Measurements from ENCODE around the gene MEGF8. TPM values are rescaled to one million over a fixed set of nuclear protein-coding genes. Genes with fewer than 3 reads are reported as not detected.

The MEGF8 gene
- total and polyA plus RNA-seq, 2 of the 13 experiments (the other 11 are each of a cell fraction or from before 2014, with no cell fraction given): 4.0 to 8.8 TPM

GRCh38 chr19:42325308-42325895 lies at the start of gene MEGF8 (continued):
- TF ChIP-seq NAIF1 (CRISPR knock-in tag; IDR thresholded peaks at IDR 0.05; ENCODE audit: borderline replicate concordance): peak; percentile 47; the same call in 1 of the 2 replicates
- TF ChIP-seq ZNF331 (CRISPR knock-in tag; IDR thresholded peaks at IDR 0.05): peak; percentile 27
- TF ChIP-seq LCORL (IDR thresholded peaks at IDR 0.05): no peak
- 0 out of 2 replicates have a peak, but pooled peaks have one; percentile 7 for TF ChIP-seq LCORL (CRISPR knock-in tag; IDR thresholded peaks at IDR 0.05)
- peak; percentile 56; the same call in 1 of the 2 replicates for TF ChIP-seq ZNF691 (CRISPR knock-in tag; IDR thresholded peaks at IDR 0.05; ENCODE audit: borderline replicate concordance, low read depth)
- peak; percentile 21; the same call in 1 of the 2 replicates for TF ChIP-seq ZNF614 (CRISPR knock-in tag; IDR thresholded peaks at IDR 0.05; ENCODE audit: borderline replicate concordance)
- TF ChIP-seq ZNF616 (CRISPR knock-in tag; IDR thresholded peaks at IDR 0.05; ENCODE audit: low read depth): peak; percentile 51; the same call in 1 of the 2 replicates
- TF ChIP-seq MXI1 (IDR thresholded peaks at IDR 0.05; ENCODE audit: borderline replicate concordance, low read depth, low read length): peak; percentile 43; the same call in 1 of the 3 replicates
- no peak for TF ChIP-seq PLSCR1 (CRISPR knock-in tag; IDR thresholded peaks at IDR 0.05; ENCODE audit: borderline replicate concordance)
- peak; percentile 88 for TF ChIP-seq ELF1 (CRISPR knock-in tag; IDR thresholded peaks at IDR 0.05)
- peak; percentile 81; the same call in 1 of the 2 replicates for TF ChIP-seq ZNF770 (CRISPR knock-in tag; IDR thresholded peaks at IDR 0.05)
- TF ChIP-seq ZNF407 (CRISPR knock-in tag; IDR thresholded peaks at IDR 0.05; ENCODE audit: not compliant biosample characterization): peak; percentile 33
- TF ChIP-seq ZNF280B (CRISPR knock-in tag; IDR thresholded peaks at IDR 0.05; ENCODE audit: borderline replicate concordance): peak; percentile 51; the same call in 1 of the 2 replicates
